ENCODE results near the gene KCNMB2.

The KCNMB2 gene

DNA sequence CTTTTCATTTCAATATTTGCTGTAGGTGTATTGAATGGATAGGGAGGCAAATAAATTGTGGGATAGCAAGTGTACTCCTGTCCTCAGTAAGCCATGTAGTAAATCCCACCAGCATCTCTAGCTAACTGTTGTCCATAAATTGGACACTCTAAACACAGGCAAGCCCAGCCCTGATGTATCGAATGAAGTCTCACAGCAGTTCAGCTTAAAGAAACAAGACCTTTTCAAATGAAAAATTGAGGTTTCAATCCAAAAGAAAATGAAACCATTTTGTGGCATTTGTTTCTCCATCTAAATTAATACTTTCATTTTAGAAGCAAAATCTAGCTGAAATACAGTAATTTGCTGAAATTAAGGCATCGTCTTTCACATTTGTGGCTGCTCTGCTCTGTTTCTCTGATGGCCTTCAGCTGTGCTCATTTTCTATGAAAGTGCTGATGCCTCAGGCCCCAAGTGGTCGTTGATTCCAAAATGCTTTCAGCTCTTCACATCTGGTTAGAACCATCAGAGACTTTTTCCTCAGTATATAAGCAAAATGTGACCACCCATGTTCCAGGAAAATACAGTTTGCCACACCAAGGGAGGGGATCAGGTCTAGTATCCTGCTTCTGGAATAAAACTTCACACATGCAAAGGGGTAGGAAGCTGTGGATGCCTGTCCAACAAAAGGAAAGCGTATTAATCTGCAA is 290.3 kb downstream of the KCNMB2 start:
- TF ChIP-seq, protein P1, sequence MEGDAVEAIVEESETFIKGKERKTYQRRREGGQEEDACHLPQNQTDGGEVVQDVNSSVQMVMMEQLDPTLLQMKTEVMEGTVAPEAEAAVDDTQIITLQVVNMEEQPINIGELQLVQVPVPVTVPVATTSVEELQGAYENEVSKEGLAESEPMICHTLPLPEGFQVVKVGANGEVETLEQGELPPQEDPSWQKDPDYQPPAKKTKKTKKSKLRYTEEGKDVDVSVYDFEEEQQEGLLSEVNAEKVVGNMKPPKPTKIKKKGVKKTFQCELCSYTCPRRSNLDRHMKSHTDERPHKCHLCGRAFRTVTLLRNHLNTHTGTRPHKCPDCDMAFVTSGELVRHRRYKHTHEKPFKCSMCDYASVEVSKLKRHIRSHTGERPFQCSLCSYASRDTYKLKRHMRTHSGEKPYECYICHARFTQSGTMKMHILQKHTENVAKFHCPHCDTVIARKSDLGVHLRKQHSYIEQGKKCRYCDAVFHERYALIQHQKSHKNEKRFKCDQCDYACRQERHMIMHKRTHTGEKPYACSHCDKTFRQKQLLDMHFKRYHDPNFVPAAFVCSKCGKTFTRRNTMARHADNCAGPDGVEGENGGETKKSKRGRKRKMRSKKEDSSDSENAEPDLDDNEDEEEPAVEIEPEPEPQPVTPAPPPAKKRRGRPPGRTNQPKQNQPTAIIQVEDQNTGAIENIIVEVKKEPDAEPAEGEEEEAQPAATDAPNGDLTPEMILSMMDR (IDR thresholded peaks at IDR 0.05), result no peak

GRCh38 chr3:178827285-178827856 is 291.1 kb downstream of the KCNMB2 start:
- TF ChIP-seq, protein P1 (IDR thresholded peaks at IDR 0.05), result no peak

- TF ChIP-seq, protein P1 (IDR thresholded peaks at IDR 0.05), result no peak
Observed at GRCh38 chr3:178833695-178834094, 297.5 kb downstream of the KCNMB2 start.

DNA sequence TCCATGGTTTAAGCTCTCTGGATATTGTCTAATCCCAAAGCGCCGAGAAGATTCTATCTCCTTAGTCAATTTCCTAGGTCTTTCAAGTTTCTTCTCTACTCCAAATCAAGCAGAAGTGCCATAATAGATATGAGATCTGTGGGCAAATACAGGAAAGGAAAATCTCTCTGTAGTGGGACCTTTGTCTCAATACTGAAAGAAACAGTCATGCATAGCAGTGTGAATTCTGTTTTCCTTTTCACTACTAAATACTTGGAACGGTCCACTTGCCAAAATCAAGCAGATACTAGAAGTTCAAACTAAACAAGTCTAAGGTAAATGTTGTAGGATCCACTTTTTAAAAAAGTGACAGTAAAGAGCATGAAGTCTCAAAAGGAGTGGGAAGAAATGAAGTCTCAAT is 298.8 kb downstream of the KCNMB2 start:
- TF ChIP-seq, protein P1 (IDR thresholded peaks at IDR 0.05), result no peak

DNA sequence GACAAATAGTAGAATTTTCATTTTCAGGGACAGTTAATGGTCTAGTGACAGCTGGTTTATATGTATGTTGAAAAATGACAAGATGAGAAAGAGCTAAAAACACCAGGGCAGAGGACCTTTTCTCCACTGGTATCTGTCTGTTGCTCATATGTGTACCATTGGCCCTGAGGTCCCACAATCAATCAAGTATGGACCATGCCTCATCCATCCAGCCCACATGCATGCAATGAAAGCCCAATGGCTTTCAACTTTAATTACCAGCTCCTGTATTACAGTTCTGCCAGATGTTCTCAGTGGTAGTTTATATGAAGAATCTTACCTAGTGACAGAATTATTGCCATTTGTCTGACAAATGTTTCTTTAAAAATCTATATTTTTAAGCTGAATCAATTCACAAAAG is 301.3 kb downstream of the KCNMB2 start:
- TF ChIP-seq, protein P1 (IDR thresholded peaks at IDR 0.05), result no peak

DNA sequence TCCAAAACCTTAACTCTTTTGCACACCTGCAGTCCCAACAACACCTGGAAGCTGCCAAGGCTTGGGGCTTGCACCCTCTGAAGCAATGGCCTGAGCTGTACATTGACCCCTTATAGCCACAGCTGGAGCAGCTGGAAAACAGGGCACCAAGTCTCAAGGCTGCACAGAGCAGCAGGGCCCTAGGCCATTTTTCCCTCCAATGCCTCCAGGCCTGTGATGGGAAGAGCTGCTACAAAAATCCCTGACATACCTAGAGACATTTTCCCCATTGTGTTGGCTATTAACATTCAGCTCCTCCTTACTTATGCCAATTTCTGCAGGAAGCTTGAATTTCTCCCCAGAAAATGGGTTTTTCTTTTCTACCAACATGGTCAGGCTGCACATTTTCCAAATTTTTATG is 304.4 kb downstream of the KCNMB2 start:
- TF ChIP-seq, protein P1 (IDR thresholded peaks at IDR 0.05), result no peak

- TF ChIP-seq, protein P1 (IDR thresholded peaks at IDR 0.05), result no peak
Observed at GRCh38 chr3:178841011-178841410, 304.8 kb downstream of the KCNMB2 start.
